C1 segment of cervical spinal cord (tissue), 14 donors: ENCODE data around the gene NTN1.
A peak's percentile ranks its signal among the peaks of the same experiment; 100 is the strongest.
"Not testable (repeated sequence)": the region's sequence is repeated elsewhere in the genome, so short reads cannot be mapped to it uniquely, and the experiment has no call there.

Source experiments
- DNase-seq, 14 donors: peaks; one replicate each; lab custom pipeline; 2025; lab: John Stamatoyannopoulos, UW

NTN1 gene

GRCh38 chr17:9244066-9245052 is 223.0 kb downstream of the NTN1 start:
- no peak for DNase-seq

- peak in 10 of 14 donors; percentile 3 to 71 (median 43) for DNase-seq
Measured at GRCh38 chr17:9247401-9247938, 226.2 kb downstream of the NTN1 start.

- no peak for DNase-seq
Measured at GRCh38 chr17:9249245-9249953, 228.1 kb downstream of the NTN1 start.

- DNase-seq = no peak
Measured at GRCh38 chr17:9251273-9251672, 230.0 kb downstream of the NTN1 start.

GRCh38 chr17:9253308-9253707 is 232.0 kb downstream of the NTN1 start:
- no peak for DNase-seq

- no peak for DNase-seq
Measured at GRCh38 chr17:9254841-9255240, 233.5 kb downstream of the NTN1 start.

- DNase-seq = no peak
Measured at GRCh38 chr17:9255833-9256232, 234.5 kb downstream of the NTN1 start.

GRCh38 chr17:9256361-9256750 is 235.0 kb downstream of the NTN1 start:
- no peak for DNase-seq

- no peak for DNase-seq
Measured at GRCh38 chr17:9256751-9257629, 235.7 kb downstream of the NTN1 start.

- DNase-seq = not testable (repeated sequence)
Measured at GRCh38 chr17:9257630-9257965, 236.3 kb downstream of the NTN1 start.

GRCh38 chr17:9258115-9259015 is 237.1 kb downstream of the NTN1 start:
- no peak for DNase-seq

- DNase-seq = no peak
Measured at GRCh38 chr17:9259419-9259818, 238.1 kb downstream of the NTN1 start.

- no peak for DNase-seq
Measured at GRCh38 chr17:9261081-9262012, 240.0 kb downstream of the NTN1 start.

GRCh38 chr17:9266031-9266680 is 244.8 kb downstream of the NTN1 start:
- DNase-seq = no peak

GRCh38 chr17:9266697-9267117 is 245.4 kb downstream of the NTN1 start:
- DNase-seq = no peak

- no peak for DNase-seq
Measured at GRCh38 chr17:9268546-9268945, 247.2 kb downstream of the NTN1 start.

- DNase-seq = no peak
Measured at GRCh38 chr17:9269350-9270035, 248.2 kb downstream of the NTN1 start.

GRCh38 chr17:9270921-9271320 is 249.6 kb downstream of the NTN1 start:
- DNase-seq = no peak
